ENCODE measurements around the gene CLEC14A.

The CLEC14A gene, protein sequence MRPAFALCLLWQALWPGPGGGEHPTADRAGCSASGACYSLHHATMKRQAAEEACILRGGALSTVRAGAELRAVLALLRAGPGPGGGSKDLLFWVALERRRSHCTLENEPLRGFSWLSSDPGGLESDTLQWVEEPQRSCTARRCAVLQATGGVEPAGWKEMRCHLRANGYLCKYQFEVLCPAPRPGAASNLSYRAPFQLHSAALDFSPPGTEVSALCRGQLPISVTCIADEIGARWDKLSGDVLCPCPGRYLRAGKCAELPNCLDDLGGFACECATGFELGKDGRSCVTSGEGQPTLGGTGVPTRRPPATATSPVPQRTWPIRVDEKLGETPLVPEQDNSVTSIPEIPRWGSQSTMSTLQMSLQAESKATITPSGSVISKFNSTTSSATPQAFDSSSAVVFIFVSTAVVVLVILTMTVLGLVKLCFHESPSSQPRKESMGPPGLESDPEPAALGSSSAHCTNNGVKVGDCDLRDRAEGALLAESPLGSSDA

DNA sequence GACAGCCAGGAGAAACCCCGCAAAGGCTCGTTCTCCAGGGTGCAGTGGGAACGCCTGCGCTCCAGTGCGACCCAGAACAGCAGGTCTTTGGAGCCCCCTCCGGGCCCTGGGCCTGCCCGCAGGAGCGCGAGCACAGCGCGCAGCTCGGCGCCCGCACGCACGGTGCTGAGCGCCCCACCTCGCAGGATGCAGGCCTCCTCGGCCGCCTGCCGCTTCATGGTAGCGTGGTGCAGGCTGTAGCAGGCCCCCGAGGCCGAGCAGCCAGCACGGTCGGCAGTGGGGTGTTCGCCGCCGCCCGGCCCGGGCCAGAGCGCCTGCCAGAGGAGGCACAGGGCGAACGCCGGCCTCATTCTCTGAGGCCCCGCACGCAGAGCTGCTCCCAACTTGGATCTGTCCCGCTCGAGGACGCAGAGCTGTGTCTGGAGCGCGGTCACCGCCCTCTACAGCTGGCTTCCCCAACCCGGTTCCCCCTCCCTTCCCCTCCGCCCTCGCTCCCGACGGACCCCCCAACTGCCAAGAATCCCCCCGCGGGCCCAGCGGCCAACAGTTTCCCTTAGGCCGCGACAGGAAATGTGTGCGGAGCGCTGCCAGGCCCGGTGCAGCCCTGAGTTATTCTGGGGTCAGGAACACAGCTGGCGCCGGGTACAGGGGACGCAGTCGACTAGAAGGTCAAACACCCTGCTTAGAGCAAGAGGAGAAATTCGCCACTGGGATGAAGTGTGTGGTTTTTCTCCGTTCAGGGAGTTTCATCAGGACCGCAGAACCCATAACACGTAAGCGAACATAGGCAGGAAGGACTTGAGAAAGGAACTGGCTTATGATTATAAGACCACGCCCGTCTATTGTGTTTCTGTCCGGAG, at the start of gene CLEC14A:
CLEC14A (minus strand) TSS at position 421 of the 860 bp plus-strand sequence; CDS start at position 350, 71 bp downstream.
- peak; percentile 6 for DNase-seq
- Mint-ChIP-seq H3K4me1 (peaks cover 8% of the 10 kb centered on the region), H3K27me3 (peaks cover 44% of the 10 kb centered on the region), H3K9me3 (no peaks in the 10 kb centered on the region), H3K27ac (no peak within 1 kb of the TSS), H3K36me3 (ENCODE audit: low read depth) (no peaks in the 10 kb centered on the region), H3K4me3 (peak within 1 kb of the TSS; percentile 29)
- peak; percentile 60 for ATAC-seq

DNA sequence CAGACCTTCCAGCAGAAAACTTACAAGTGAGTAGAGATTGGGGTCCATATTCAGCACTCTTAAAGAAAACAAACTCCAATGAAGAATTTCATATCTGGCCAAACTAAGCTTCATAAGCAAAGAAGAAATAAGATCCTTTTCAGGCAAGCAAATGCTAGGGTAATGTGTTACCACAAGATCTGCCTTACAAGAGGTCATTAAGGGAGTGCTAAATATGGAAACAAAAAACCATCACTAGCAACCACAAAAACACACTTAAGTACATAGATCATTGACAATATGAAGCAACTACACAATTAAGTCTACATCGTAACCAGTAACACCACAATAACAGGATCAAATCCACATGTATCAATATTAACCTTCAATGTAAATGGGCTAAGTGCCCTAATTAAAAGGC, 47.1 kb upstream of the CLEC14A start:
- no peak overlapping the region for H3K27ac Mint-ChIP-seq
- ATAC-seq = no peak

DNA sequence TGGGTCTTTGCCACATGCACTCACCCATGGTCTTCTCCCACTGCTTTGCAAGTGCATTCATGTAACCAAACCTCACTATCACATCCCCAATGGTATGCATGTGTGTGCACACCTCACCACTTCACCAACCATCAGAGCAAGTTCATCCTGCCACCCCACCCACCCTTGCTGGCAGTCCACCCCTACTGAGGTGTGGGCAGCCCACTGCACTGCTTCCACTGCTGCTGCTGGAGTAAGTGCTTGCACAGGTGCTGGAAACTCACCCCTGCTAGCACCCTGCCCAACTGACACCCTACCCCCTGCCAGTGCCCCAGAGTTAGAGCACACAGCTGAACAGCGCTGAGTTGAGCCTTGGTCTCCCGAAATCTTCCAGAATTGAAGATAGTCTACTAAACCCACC, 46.1 kb upstream of the CLEC14A start:
- H3K27ac Mint-ChIP-seq = no peak overlapping the region
- peaks cover 6% of the 10 kb centered on the region for H3K9me3 Mint-ChIP-seq
- H3K4me1 Mint-ChIP-seq = no peaks in the 10 kb centered on the region
- H3K36me3 Mint-ChIP-seq (ENCODE audit: low read depth) = no peaks in the 10 kb centered on the region
- H3K4me3 Mint-ChIP-seq = no peak overlapping the region
- peaks cover 4% of the 10 kb centered on the region for H3K27me3 Mint-ChIP-seq
- ATAC-seq = no peak
- DNase-seq = no peak

More for the DNA sequence above, 47.1 kb upstream of the CLEC14A start:
- no peaks in the 10 kb centered on the region for H3K4me1 Mint-ChIP-seq
- H3K36me3 Mint-ChIP-seq (ENCODE audit: low read depth) = no peaks in the 10 kb centered on the region
- peaks cover 4% of the 10 kb centered on the region for H3K27me3 Mint-ChIP-seq
- H3K4me3 Mint-ChIP-seq = no peak overlapping the region
- H3K9me3 Mint-ChIP-seq = peaks cover 6% of the 10 kb centered on the region
- no peak for DNase-seq

DNA sequence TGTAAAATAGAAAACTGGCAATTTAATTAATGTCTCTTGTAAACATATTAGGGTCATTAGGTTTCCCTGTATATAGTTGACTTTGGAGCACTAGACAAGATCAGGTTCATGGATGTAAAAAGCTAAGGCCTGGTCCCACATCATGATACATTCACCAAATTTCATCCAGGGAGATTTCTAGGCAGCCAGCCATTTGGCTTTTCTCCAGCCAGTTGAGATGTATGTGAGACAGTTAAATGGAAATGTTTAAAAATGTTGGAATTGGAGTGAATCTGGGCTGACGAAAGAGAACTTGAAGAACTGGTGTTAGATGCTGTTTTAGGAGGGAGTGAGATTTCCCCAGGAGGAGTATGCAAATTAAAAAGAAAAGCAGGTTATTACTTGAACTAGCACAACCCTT, 41.8 kb upstream of the CLEC14A start:
- Mint-ChIP-seq H3K4me3 (no peak overlapping the region), H3K27me3 (peaks cover 9% of the 10 kb centered on the region), H3K4me1 (no peaks in the 10 kb centered on the region), H3K36me3 (ENCODE audit: low read depth) (no peaks in the 10 kb centered on the region), H3K9me3 (no peaks in the 10 kb centered on the region), H3K27ac (no peak overlapping the region)
- ATAC-seq (no peak), DNase-seq (no peak)

DNA sequence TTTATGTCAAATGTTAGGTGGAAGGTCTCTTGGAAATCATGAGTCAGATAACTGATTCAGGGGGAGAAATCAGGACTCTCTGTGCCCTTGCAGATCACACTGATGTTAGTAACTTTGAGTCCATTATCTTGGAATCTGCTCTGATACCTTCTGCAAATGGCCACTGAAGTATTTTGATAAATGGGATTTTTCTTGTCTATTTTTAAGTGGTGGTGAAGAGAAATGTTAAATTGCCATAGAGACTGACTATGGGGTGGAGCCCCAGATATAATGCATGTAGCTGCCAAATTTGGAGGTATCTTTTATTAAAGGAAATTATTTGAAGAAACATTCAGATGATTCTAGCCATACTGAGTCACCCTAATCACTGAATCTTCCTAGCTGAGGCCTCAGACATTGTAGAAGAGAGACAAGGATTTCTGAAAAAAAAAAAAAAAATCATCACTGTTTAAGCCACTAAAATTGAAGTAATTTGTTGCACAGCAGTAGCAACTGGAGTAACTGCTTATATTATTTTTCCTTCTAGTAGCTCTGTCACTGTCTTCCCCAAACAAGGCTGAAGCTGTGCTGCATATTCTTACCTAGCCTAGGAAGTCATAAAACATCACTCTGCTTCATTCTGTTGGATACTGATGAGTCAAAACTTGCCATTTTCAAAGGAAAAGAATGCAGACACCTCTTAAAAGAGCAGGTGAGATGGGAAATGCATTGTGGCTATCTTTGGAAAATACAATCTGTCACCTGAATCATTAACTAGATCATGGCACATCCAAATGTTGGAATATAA, 36.0 kb upstream of the CLEC14A start:
- peaks cover 5% of the 10 kb centered on the region for H3K27me3 Mint-ChIP-seq
- no peak overlapping the region for H3K4me3 Mint-ChIP-seq
- no peak overlapping the region for H3K27ac Mint-ChIP-seq
- H3K4me1 Mint-ChIP-seq = no peaks in the 10 kb centered on the region
- no peaks in the 10 kb centered on the region for H3K36me3 Mint-ChIP-seq (ENCODE audit: low read depth)
- DNase-seq (no peak), ATAC-seq (no peak)
- peaks cover 3% of the 10 kb centered on the region for H3K9me3 Mint-ChIP-seq

DNA sequence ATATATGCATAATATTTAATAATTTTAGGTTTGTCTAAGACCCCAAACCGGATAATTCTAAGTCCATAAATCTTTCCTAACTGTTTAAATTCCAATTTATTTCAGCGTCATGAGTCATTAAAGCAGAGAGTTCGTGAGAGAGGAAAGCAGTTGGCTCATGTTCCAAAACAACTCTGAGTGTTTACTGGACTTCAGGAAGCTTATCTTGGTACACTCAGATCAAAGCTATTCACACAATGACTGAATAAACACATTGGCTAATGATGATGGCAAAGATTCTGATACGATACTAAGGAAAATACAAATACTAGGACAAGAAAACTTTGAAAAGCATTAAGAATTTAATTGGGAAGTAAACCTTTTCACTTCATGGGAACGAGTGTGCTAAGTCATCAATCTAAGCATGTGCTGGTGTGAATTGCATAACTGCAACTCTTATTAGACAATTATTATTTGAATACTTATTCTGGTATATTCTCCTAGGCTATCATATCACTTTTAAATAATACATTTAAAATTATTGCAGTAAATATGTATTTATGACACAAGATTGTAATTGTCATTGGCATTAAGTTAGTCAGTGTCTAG, 34.8 kb upstream of the CLEC14A start:
- H3K4me3 Mint-ChIP-seq = no peak overlapping the region
- DNase-seq = no peak
- ATAC-seq = no peak
- no peaks in the 10 kb centered on the region for H3K4me1 Mint-ChIP-seq
- no peak overlapping the region for H3K27ac Mint-ChIP-seq
- no peaks in the 10 kb centered on the region for H3K27me3 Mint-ChIP-seq
- H3K9me3 Mint-ChIP-seq = peaks cover 5% of the 10 kb centered on the region
- H3K36me3 Mint-ChIP-seq (ENCODE audit: low read depth) = no peaks in the 10 kb centered on the region

DNA sequence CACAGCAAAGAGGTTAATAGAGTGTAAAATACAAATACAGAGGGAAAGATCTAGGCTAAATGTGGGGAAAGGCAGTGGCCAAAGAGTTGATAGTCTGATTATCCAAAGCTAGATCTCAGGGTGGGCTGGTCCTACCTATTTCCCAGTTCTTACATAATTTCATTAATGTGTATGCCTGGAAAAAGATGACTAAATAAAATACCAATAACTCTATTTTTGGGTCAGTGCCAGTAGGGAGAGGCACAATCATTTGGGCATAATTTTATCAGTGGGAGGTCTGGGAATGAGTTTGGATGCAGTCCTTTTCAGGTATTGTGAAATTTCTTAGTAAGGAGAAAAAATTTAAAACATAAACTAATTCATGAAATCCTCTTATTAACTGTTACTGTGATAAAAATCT, 30.6 kb upstream of the CLEC14A start:
- peaks cover 3% of the 10 kb centered on the region for H3K27me3 Mint-ChIP-seq
- DNase-seq (no peak), ATAC-seq (no peak)
- no peak overlapping the region for H3K27ac Mint-ChIP-seq
- peaks cover 5% of the 10 kb centered on the region for H3K9me3 Mint-ChIP-seq
- H3K4me1 Mint-ChIP-seq = no peaks in the 10 kb centered on the region
- H3K36me3 Mint-ChIP-seq (ENCODE audit: low read depth) = no peaks in the 10 kb centered on the region
- no peak overlapping the region for H3K4me3 Mint-ChIP-seq

DNA sequence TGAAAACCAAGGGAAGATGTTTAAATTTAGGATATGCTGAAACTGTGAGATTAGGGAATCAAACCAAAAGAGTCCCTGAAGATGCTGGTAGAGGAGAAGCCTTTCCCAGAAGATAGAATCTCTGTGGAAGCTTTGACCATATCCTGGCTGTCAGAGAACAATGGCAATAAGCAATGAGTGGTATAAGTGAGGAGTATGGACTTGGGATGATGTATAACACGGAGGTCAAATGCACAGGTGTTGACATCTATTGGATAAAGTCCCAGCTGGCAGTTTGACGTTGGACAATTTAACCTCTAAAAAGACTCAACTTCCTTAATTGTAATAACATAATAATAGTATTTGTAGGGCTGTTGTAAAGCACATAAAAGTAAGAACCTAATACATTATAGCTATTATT, 30.1 kb upstream of the CLEC14A start:
- Mint-ChIP-seq H3K4me3 (no peak overlapping the region), H3K27me3 (peaks cover 3% of the 10 kb centered on the region), H3K36me3 (ENCODE audit: low read depth) (no peaks in the 10 kb centered on the region), H3K9me3 (peaks cover 5% of the 10 kb centered on the region), H3K27ac (no peak overlapping the region), H3K4me1 (no peaks in the 10 kb centered on the region)
- no peak for ATAC-seq
- DNase-seq = no peak

DNA sequence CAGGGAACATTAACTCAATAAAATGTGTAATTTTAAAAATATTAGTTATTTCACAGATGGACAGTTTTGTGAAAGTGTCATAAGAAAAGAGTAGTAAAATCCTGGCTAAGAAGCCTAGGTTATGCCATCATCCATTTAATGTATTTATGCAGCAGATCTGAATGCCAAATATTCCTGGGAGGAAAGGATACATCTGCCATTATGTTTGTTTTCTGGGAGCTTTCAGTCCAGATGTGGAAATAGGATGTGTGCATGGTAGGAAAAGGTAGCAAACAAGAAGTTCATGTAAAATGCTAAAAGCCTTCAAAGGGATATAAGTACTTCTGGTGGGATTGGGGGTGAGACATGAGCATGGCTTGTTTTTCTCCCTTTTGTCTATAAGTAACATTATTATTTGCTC, 27.0 kb upstream of the CLEC14A start:
- H3K4me1 Mint-ChIP-seq = no peaks in the 10 kb centered on the region
- H3K27me3 Mint-ChIP-seq = peaks cover 8% of the 10 kb centered on the region
- H3K9me3 Mint-ChIP-seq = peaks cover 5% of the 10 kb centered on the region
- no peak overlapping the region for H3K4me3 Mint-ChIP-seq
- DNase-seq = no peak
- no peak for ATAC-seq
- no peaks in the 10 kb centered on the region for H3K36me3 Mint-ChIP-seq (ENCODE audit: low read depth)
- no peak overlapping the region for H3K27ac Mint-ChIP-seq

DNA sequence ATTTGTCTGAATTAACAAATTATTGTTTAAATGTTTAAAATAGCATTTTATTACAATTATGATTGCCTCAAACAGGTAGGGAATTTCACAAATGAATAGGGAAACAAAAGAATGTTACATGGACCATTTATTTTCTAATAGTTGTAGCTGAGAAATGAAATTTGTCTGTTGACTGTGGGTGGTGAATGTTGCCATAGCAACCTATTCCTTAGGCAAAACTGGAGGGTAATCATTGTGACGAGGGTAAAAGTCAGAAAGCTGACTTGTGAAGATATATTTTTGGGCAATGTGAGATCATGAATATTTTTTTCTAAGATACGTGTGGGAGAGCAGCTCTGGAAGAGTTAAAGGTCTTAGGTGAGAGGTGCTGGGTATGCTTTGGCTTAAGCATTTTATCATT, 24.2 kb upstream of the CLEC14A start:
- H3K27ac Mint-ChIP-seq = no peak overlapping the region
- H3K36me3 Mint-ChIP-seq (ENCODE audit: low read depth) = no peaks in the 10 kb centered on the region
- H3K4me1 Mint-ChIP-seq = no peaks in the 10 kb centered on the region

DNA sequence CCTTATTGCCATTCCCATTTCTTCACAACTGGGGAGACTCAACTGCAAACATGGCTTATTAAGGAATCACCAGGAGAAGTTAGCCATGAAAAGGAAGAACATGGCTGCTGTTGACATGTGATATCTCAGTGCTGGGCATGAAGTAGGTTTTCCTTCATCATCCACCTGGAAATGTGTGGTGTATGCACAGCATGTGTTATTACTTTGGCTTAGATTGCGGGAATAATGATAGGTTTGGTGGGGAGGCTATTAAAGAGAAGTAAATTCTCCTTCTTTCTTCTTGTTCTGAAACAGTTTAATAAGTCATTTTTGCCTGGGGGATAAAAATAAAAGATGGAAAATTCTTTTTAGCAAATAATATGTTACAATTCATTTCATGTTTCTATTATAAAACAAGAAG, 23.7 kb upstream of the CLEC14A start:
- Mint-ChIP-seq H3K4me3 (no peak overlapping the region), H3K27me3 (peaks cover 5% of the 10 kb centered on the region), H3K36me3 (ENCODE audit: low read depth) (no peaks in the 10 kb centered on the region), H3K27ac (no peak overlapping the region), H3K4me1 (no peaks in the 10 kb centered on the region), H3K9me3 (no peaks in the 10 kb centered on the region)
- DNase-seq = no peak
- no peak for ATAC-seq

More for the DNA sequence above, 24.2 kb upstream of the CLEC14A start:
- no peak for ATAC-seq
- no peak for DNase-seq
- peaks cover 8% of the 10 kb centered on the region for H3K27me3 Mint-ChIP-seq
- no peaks in the 10 kb centered on the region for H3K9me3 Mint-ChIP-seq
- no peak overlapping the region for H3K4me3 Mint-ChIP-seq

DNA sequence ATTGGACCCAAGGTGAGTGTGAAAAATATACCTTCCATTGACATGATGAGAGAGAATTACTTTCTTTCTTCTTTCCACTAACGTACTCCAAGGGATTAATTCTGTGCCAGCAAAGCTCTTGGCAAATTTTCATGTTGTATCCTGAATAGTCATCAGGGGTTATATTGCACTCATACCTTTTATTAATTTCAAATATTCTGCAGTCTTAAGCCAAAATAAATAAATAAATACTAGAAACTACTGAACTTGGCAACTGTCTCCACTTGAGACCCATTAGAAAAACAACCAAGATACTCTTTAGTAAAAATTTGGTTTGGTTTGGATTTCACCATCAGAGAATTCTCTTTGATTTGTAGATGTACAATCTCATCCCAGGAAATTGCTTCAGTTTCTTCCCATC, 22.1 kb upstream of the CLEC14A start:
- no peak for DNase-seq
- Mint-ChIP-seq H3K27ac (no peak overlapping the region), H3K9me3 (no peaks in the 10 kb centered on the region), H3K36me3 (ENCODE audit: low read depth) (no peaks in the 10 kb centered on the region), H3K4me3 (no peak overlapping the region), H3K27me3 (peaks cover 4% of the 10 kb centered on the region), H3K4me1 (no peaks in the 10 kb centered on the region)
- no peak for ATAC-seq

DNA sequence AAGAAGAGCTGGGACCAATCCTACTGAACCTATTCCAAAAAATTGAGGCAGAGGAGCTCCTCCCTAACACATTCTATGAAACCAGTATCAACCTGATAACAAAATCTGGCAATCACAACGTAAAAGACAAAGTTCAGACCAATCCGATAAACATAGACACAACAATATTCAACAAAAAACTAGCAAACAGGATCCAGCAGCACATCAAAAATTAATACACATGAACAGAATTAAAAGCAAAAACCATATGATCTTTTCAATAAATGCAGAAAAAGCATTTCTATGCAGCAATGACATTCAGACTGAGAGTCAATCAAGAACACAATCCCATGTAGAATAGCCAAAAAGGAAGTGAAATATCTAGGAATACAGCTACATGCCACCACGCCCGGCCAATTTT, 7.0 kb upstream of the CLEC14A start:
- H3K4me3 Mint-ChIP-seq = no peak overlapping the region
- ATAC-seq (no peak), DNase-seq (no peak)

DNA sequence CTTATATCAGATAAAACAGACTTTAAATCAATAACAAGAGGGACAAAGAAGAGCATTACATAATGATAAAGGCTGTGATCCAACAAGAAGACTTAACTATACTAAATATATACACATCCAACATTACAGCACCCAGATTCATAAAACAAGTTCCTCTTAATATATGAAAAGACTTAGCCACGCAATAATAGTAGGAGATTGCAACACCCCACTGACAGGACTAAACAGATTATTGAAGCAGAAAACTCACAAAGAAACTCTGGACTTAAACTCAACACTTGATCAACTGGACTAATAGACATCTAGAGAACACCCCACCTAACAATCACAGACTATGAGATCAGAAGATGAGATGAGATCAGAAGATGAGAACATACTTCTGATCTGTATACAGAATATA, 5.7 kb upstream of the CLEC14A start:
- peaks cover 14% of the 10 kb centered on the region for H3K27me3 Mint-ChIP-seq
- H3K4me1 Mint-ChIP-seq = peaks cover 1% of the 10 kb centered on the region
- H3K4me3 Mint-ChIP-seq = no peak overlapping the region
- no peak for ATAC-seq
- H3K9me3 Mint-ChIP-seq = peaks cover 12% of the 10 kb centered on the region
- no peaks in the 10 kb centered on the region for H3K36me3 Mint-ChIP-seq (ENCODE audit: low read depth)
- H3K27ac Mint-ChIP-seq = no peak overlapping the region
- no peak for DNase-seq

More for the DNA sequence above, 7.0 kb upstream of the CLEC14A start:
- Mint-ChIP-seq H3K9me3 (peaks cover 18% of the 10 kb centered on the region), H3K27ac (no peak overlapping the region), H3K4me1 (no peaks in the 10 kb centered on the region), H3K36me3 (ENCODE audit: low read depth) (no peaks in the 10 kb centered on the region), H3K27me3 (peaks cover 3% of the 10 kb centered on the region)

Data from activated naive CD8-positive, alpha-beta T cell treated with anti-CD3 and anti-CD28 coated beads, Interleukin-2, amount 50 U/mL, for 24 hours (primary cell).